Activated naive CD4-positive, alpha-beta T cell treated with anti-CD3 and anti-CD28 coated beads for 36 hours (primary cell): Measurements from ENCODE around the gene BRI3BP. TPM values are rescaled to one million over a fixed set of nuclear protein-coding genes. Genes with fewer than 3 reads are reported as not detected.

Source experiments
- CTCF ChIA-PET: fragments of 350-600 bp; sonication (Branson Sonifier 250); formaldehyde crosslinking; loops from one replicate; lab custom pipeline; 2021; ENCODE audit warnings: antibody characterized with exemption; lab: Charles Lee
- DNase-seq: peaks from one replicate; pipeline ENCODE4 v3.0.0-alpha.2; 2020
- H3K27ac Mint-ChIP-seq: one replicate; pipeline ENCODE4 v1.8.0; 2021; ENCODE audit warnings: mild to moderate bottlenecking, mixed read lengths
- H3K27me3 Mint-ChIP-seq: one replicate; pipeline ENCODE4 v1.8.0; 2021; ENCODE audit warnings: low read depth, mixed read lengths
- H3K36me3 Mint-ChIP-seq: one replicate; pipeline ENCODE4 v1.8.0; 2021; ENCODE audit warnings: low read depth, mixed read lengths
- H3K4me1 Mint-ChIP-seq: one replicate; pipeline ENCODE4 v1.8.0; 2021; ENCODE audit warnings: low read depth, mixed read lengths
- H3K4me3 Mint-ChIP-seq: one replicate; pipeline ENCODE4 v1.8.0; 2021; ENCODE audit warnings: mild to moderate bottlenecking, moderate library complexity, mixed read lengths
- H3K9me3 Mint-ChIP-seq: one replicate; pipeline ENCODE4 v1.8.0; 2021; ENCODE audit warnings: mixed read lengths
- intact Hi-C: fragments of 100-400 bp; cut with micrococcal nuclease; formaldehyde crosslinking; loops from one replicate; pipeline ENCODE4 v1.15.1; 2023
- total RNA-seq, 2 experiments: library from RNA; stranded (reverse); gene quantifications; one replicate each; pipeline ENCODE4 v1.2.3, GENCODE V29; 2021

Gene BRI3BP
- total RNA-seq, result 10 to 100 TPM; 19.4 to 19.6 TPM

DNA sequence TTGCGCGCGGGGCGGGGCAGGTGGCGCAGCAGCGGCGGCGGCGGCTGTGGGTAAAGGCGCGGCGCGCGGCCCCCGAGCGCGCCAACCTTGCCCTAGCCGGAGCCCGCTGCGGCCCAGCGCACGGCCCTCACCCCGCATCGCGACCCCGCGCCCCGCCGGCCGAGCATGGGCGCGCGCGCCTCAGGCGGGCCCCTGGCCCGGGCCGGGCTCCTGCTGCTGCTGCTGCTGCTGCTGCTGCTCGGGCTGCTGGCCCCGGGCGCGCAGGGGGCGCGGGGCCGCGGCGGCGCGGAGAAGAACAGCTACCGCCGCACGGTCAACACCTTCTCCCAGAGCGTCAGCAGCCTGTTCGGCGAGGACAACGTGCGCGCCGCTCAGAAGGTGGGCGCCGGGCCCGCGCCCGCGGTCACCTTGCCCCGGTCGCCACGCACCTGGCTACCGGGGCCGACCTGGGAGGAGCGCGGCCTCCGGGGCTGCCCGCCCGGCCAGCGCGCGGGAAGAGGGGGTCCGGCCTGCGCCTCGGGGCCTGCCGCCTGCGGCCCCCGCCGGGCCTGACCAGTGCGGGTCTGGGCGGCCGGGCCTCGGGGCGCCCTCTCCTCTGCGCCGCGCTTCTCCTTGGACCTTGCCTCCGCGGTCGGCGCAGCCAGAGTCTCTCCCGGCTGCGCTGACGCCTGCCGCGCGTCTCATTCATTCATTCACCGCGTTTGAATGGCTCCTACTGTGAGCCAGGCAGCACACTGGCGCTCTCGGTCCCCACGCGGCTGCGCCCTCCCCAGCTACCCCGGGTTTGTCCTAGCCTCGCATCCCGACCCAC is at the start of gene BRI3BP:
BRI3BP (plus strand) TSS at position 20 of the 811 bp plus-strand sequence; CDS start at position 166, 146 bp downstream.
- H3K4me3 Mint-ChIP-seq, result peak within 1 kb of the TSS; percentile 95
- CTCF ChIA-PET, result interaction anchor here (0.9 to 2.7 kb wide), 5 partner anchors 18 to 87 kb away, joined by 3 to 7 read pairs (median 3); no protein-coding TSS in a partner anchor
- H3K27ac Mint-ChIP-seq, result peak within 1 kb of the TSS; percentile 94
- peaks cover 21% of the 10 kb centered on the region for H3K4me1 Mint-ChIP-seq
- peak; percentile 56 for DNase-seq
- H3K27me3 Mint-ChIP-seq, result no peaks in the 10 kb centered on the region
- peaks cover 5% of the 10 kb centered on the region for H3K36me3 Mint-ChIP-seq
- no peaks in the 10 kb centered on the region for H3K9me3 Mint-ChIP-seq
- intact Hi-C loops, result loop anchor here (1.0 kb wide), 3 partner anchors 55 to 71 kb away; partner anchors contain the start of gene AACS

DNA sequence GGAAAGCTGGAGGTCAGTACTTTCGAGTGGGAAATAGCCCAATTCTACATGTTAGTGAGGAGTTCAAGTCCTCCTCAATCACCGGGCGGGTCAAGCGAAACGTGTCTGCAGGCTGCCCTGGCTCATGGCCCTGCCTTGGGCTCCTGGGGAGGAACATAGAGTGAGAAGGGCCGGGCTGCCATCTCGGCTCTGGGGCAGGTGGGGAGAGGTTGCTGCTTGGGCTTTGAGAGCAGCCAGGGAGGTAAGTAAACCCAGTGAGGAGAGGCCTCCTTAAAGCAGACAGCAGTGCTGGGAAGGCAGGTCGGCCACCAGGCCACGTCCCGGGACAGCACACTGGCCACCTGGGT is 47.0 kb upstream of the BRI3BP start:
- Mint-ChIP-seq H3K4me1 (no peaks in the 10 kb centered on the region), H3K4me3 (no peak overlapping the region), H3K27ac (no peak overlapping the region)

DNA sequence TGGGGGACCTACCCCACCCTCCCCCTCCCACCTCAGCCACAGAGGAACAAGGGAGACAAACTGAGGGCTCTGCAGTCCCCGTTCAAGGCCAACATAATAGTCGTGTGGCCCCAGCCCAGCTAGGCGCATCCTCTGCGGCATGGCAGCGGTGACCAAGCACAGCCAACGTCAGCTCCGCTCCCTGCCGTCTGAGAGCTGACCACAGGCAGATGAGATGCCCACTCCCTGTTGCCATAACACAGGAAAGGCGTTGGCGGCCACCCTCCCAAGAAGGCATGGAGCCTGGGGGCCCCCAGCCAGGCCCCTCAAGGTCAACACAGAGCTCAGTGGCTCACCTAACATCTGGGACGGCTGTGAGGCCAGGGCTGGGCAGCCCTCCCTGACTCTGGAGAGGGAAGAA is 46.4 kb upstream of the BRI3BP start:
- no peak for DNase-seq
- H3K4me1 Mint-ChIP-seq, result no peaks in the 10 kb centered on the region
- intact Hi-C loops, result no loop called here
- no peak overlapping the region for H3K27ac Mint-ChIP-seq
- no peak overlapping the region for H3K4me3 Mint-ChIP-seq
- CTCF ChIA-PET, result interaction anchor here (1.2 kb wide), 1 partner anchor 41 kb away, joined by 5 read pairs; no protein-coding TSS in a partner anchor
- H3K36me3 Mint-ChIP-seq, result peaks cover 19% of the 10 kb centered on the region
- H3K9me3 Mint-ChIP-seq, result no peaks in the 10 kb centered on the region
- no peaks in the 10 kb centered on the region for H3K27me3 Mint-ChIP-seq

More for the DNA sequence above, 47.0 kb upstream of the BRI3BP start:
- DNase-seq, result no peak
- Mint-ChIP-seq H3K9me3 (no peaks in the 10 kb centered on the region), H3K36me3 (peaks cover 17% of the 10 kb centered on the region), H3K27me3 (no peaks in the 10 kb centered on the region)
- CTCF ChIA-PET, result interaction anchor here (0.9 to 1.9 kb wide), 2 partner anchors 39 to 46 kb away, joined by 3 to 6 read pairs; no protein-coding TSS in a partner anchor
- intact Hi-C loops, result no loop called here

DNA sequence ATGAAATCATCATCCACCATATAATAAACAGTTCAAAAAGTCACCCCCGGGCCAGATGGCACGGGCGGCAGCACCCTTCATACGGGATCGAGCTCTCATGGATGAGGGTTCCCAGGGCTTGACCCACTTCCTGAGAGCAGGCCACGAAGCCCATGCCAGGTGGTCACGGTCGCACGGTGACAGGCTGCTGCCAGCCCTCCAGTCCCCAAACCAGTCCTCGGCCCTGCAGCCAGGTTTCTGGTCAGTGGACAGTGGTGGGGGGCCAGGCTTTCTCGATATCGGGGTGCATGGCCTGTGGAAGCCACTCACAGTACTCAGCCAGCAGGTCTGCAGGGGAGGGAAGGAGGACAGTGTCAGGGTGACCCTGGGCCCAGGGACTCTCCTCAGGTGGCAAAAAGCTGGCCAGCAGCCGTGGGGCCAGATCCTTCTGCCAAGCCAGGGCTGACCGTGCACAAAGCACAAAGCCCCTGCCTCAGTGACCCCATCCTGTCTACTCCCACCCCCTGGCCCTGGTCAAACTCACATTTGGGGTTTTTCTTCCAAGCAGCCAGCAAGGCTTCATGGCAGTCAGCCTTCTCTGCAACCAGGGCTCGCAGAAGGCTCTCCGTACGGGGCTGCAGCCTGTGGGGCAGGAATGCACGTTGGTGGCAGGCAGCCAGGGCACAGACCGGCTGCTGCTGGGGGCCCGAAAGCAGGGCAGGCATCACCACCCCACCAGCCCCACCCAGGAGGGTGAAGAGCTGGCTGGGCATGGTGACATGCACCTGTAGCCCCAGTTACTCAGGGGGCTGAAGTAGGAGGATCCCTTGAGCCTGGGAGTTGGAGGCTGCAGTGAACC is 45.7 kb upstream of the BRI3BP start:
- DNase-seq, result no peak
- Mint-ChIP-seq H3K27me3 (no peaks in the 10 kb centered on the region), H3K4me3 (no peak overlapping the region), H3K36me3 (peaks cover 19% of the 10 kb centered on the region), H3K4me1 (no peaks in the 10 kb centered on the region), H3K27ac (no peak overlapping the region), H3K9me3 (no peaks in the 10 kb centered on the region)
- intact Hi-C loops, result no loop called here
- CTCF ChIA-PET, result interaction anchor here (1.2 kb wide), 1 partner anchor 41 kb away, joined by 5 read pairs; no protein-coding TSS in a partner anchor

- H3K36me3 Mint-ChIP-seq, result peaks cover 21% of the 10 kb centered on the region
- CTCF ChIA-PET, result no interaction called here
- no peak overlapping the region for H3K4me3 Mint-ChIP-seq
- H3K27me3 Mint-ChIP-seq, result no peaks in the 10 kb centered on the region
- no peak for DNase-seq
- H3K9me3 Mint-ChIP-seq, result no peaks in the 10 kb centered on the region
- H3K27ac Mint-ChIP-seq, result peak overlapping the region; percentile 66
- intact Hi-C loops, result no loop called here
- no peaks in the 10 kb centered on the region for H3K4me1 Mint-ChIP-seq
These were observed 44.4 kb upstream of the BRI3BP start for GRCh38 chr12:124949066-124949465.

DNA sequence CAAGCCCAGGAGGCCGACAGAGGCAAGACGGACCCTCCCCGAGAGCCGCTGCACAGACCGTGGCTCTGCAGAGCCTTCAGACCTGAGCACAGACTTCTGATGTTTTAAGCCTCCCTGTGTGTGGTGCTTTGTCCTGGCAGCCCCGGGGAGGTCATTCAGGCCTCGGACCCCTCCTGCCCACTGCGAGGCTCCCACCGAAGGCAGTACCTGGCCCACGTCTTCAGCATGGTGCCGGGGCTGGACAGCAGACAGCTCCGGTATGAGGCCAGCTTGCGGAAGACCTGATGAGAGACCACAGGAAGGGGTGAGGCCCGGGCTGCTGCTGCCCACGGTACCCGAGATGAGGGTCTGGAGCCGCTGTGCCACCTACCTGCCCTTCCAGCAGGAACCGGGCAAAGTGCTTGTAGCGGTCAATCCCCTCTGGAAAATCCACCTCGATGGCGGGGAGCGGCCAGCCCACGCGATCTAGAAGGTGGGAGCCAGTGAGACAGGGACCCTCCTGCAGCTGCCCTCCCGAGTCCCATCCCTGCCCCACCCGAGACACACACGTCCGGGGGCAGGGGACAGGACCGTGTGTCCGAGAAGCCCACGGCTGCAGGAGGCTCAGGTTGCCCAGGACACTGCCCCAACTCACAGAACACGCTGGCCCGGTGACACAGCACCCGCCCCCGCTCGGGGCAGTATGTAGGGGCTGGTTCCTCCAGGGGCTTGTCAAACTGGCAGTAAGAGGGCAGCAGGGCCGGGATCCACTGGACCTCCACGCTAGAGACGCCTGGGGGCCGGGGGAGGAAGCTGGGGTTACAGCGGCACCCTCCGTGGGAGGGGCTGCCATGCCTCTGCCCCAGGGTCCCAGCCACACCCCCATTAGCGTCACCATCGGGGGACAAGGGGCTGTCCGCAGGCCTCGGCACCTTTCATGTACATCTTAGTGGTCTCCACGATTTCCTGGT is 43.4 kb upstream of the BRI3BP start:
- DNase-seq, result no peak
- Mint-ChIP-seq H3K9me3 (no peaks in the 10 kb centered on the region), H3K27ac (no peak overlapping the region), H3K27me3 (no peaks in the 10 kb centered on the region), H3K36me3 (peaks cover 23% of the 10 kb centered on the region), H3K4me3 (no peak overlapping the region), H3K4me1 (no peaks in the 10 kb centered on the region)
- intact Hi-C loops, result no loop called here
- CTCF ChIA-PET, result interaction anchor here (0.6 to 1.7 kb wide), 2 partner anchors 9 to 12 kb away, joined by 3 read pairs; no protein-coding TSS in a partner anchor

GRCh38 chr12:124952295-124952694 is 41.1 kb upstream of the BRI3BP start:
- Mint-ChIP-seq H3K9me3 (no peaks in the 10 kb centered on the region), H3K36me3 (peaks cover 22% of the 10 kb centered on the region), H3K27me3 (no peaks in the 10 kb centered on the region), H3K4me1 (no peaks in the 10 kb centered on the region), H3K4me3 (no peak overlapping the region), H3K27ac (no peak overlapping the region)
- no peak for DNase-seq
- CTCF ChIA-PET, result interaction anchor here (1.6 kb wide), 1 partner anchor 12 kb away, joined by 3 read pairs; no protein-coding TSS in a partner anchor
- intact Hi-C loops, result no loop called here

GRCh38 chr12:124952801-124953200 is 40.6 kb upstream of the BRI3BP start:
- H3K9me3 Mint-ChIP-seq, result no peaks in the 10 kb centered on the region
- CTCF ChIA-PET, result interaction anchor here (1.6 kb wide), 1 partner anchor 13 kb away, joined by 3 read pairs; no protein-coding TSS in a partner anchor
- intact Hi-C loops, result no loop called here
- no peaks in the 10 kb centered on the region for H3K27me3 Mint-ChIP-seq
- DNase-seq, result no peak
- H3K4me1 Mint-ChIP-seq, result no peaks in the 10 kb centered on the region
- no peak overlapping the region for H3K4me3 Mint-ChIP-seq
- no peak overlapping the region for H3K27ac Mint-ChIP-seq
- H3K36me3 Mint-ChIP-seq, result peaks cover 26% of the 10 kb centered on the region

- H3K4me1 Mint-ChIP-seq, result no peaks in the 10 kb centered on the region
- intact Hi-C loops, result no loop called here
- H3K27me3 Mint-ChIP-seq, result no peaks in the 10 kb centered on the region
- no peak overlapping the region for H3K4me3 Mint-ChIP-seq
- no peaks in the 10 kb centered on the region for H3K9me3 Mint-ChIP-seq
- DNase-seq, result no peak
- no peak overlapping the region for H3K27ac Mint-ChIP-seq
- H3K36me3 Mint-ChIP-seq, result peaks cover 29% of the 10 kb centered on the region
- CTCF ChIA-PET, result interaction anchor here (2.1 kb wide), 1 partner anchor 13 kb away, joined by 10 read pairs; no protein-coding TSS in a partner anchor
These were observed 39.6 kb upstream of the BRI3BP start for GRCh38 chr12:124953689-124954405.

DNA sequence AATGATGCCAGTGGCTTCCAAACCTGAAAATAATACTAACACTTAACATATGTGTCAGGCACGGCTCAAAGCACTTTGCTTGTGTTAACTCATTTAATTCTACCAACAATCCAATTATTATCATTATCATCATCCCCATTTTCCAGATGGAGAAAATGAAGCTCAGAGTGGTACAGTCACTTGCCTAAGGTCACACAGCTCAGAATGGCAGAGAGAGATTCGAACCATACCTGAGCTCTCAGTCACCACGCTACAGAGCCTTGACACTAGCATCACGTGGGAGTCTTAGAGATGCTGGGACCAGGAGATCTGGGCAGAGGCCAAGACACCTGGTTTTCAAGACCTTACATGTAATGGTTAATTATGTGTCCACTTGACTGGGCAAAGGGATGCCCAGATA is 38.7 kb upstream of the BRI3BP start:
- Mint-ChIP-seq H3K27me3 (no peaks in the 10 kb centered on the region), H3K36me3 (peaks cover 31% of the 10 kb centered on the region), H3K27ac (no peak overlapping the region), H3K4me3 (no peak overlapping the region), H3K4me1 (no peaks in the 10 kb centered on the region), H3K9me3 (no peaks in the 10 kb centered on the region)
- no peak for DNase-seq
- intact Hi-C loops, result no loop called here
- CTCF ChIA-PET, result interaction anchor here (1.3 to 2.1 kb wide), 2 partner anchors 14 to 31 kb away, joined by 3 to 10 read pairs; no protein-coding TSS in a partner anchor

DNA sequence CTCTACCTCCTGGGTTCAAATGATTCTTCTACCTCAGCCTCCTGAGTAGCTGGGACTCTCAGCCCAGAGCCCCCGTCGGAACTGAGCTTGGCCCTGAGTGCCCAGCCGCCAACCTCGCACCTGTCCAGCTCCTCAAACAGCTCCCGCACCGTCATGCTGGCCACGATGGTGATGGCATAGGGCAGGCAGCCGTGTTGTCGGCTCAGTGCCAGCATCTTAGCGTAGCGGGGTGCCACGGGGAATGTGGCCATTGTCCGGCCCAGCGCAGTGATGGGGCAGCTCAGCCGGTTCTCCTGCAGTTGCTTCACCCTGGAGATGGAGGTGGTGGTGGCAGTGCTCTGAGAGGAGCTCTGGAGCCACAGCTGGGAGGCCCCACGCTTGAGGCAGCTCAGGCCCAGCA is 36.9 kb upstream of the BRI3BP start:
- H3K27ac Mint-ChIP-seq, result no peak overlapping the region
- CTCF ChIA-PET, result interaction anchor here (0.6 to 1.0 kb wide), 3 partner anchors 19 to 50 kb away, joined by 3 to 4 read pairs (median 3); no protein-coding TSS in a partner anchor
- H3K27me3 Mint-ChIP-seq, result no peaks in the 10 kb centered on the region
- H3K9me3 Mint-ChIP-seq, result no peaks in the 10 kb centered on the region
- intact Hi-C loops, result no loop called here
- H3K4me1 Mint-ChIP-seq, result no peaks in the 10 kb centered on the region
- no peak overlapping the region for H3K4me3 Mint-ChIP-seq
- DNase-seq, result no peak
- peaks cover 30% of the 10 kb centered on the region for H3K36me3 Mint-ChIP-seq
